Neural progenitor cell (in vitro differentiated cells): ENCODE measurements around the gene CTNNBL1. TPM values are rescaled to one million over a fixed set of nuclear protein-coding genes. Genes with fewer than 3 reads are reported as not detected.
"Not testable (repeated sequence)": the region's sequence is repeated elsewhere in the genome, so short reads cannot be mapped to it uniquely, and the experiment has no call there.

Source experiments
- DNase-seq: peaks from one replicate; pipeline ENCODE4 v3.0.0-alpha.2; 2016; ENCODE audit warnings: low spot score
- H2AFZ ChIP-seq: fragments of 200-600 bp; sonication (generic); replicated peaks from 2 replicates; pipeline ENCODE4 v1.6.1; 2016; ENCODE audit warnings: antibody characterized with exemption
- H3F3A ChIP-seq: fragments of 200-600 bp; sonication (generic); 2 replicates; pipeline ENCODE4 v1.6.1; 2016; ENCODE audit warnings: antibody characterized with exemption, low read depth
- H3K27ac ChIP-seq: fragments of 200-600 bp; sonication (generic); 2 replicates; pipeline ENCODE4 v1.5.1; 2016; ENCODE audit warnings: mild to moderate bottlenecking
- H3K27me3 ChIP-seq: fragments of 200-600 bp; sonication (generic); 2 replicates; pipeline ENCODE4 v1.6.1; 2016; ENCODE audit warnings: mild to moderate bottlenecking, moderate library complexity
- H3K36me3 ChIP-seq: fragments of 200-600 bp; sonication (generic); 2 replicates; pipeline ENCODE4 v1.5.1; 2016
- H3K4me1 ChIP-seq: fragments of 200-600 bp; sonication (generic); 2 replicates; pipeline ENCODE4 v1.6.1; 2016; ENCODE audit warnings: mixed run types
- H3K4me2 ChIP-seq: fragments of 200-600 bp; sonication (generic); 2 replicates; pipeline ENCODE4 v1.6.1; 2016
- H3K4me3 ChIP-seq: fragments of 200-600 bp; sonication (generic); 2 replicates; pipeline ENCODE4 v1.5.1; 2016
- H3K79me2 ChIP-seq: fragments of 200-600 bp; sonication (generic); 2 replicates; pipeline ENCODE4 v1.6.1; 2016; ENCODE audit warnings: low read depth
- H3K9ac ChIP-seq: fragments of 200-600 bp; sonication (generic); 2 replicates; pipeline ENCODE4 v1.6.1; 2016
- H3K9me3 ChIP-seq: fragments of 200-600 bp; sonication (generic); 2 replicates; pipeline ENCODE4 v1.5.1; 2016; ENCODE audit warnings: low read depth
- H4K20me1 ChIP-seq: fragments of 200-600 bp; sonication (generic); 2 replicates; pipeline ENCODE4 v1.6.1; 2016; ENCODE audit warnings: low read depth
- H3K27ac Mint-ChIP-seq: 3 replicates; pipeline ENCODE4 v1.8.0; 2021; ENCODE audit warnings: mixed read lengths
- H3K27me3 Mint-ChIP-seq: 2 replicates; pipeline ENCODE4 v1.8.0; 2022; ENCODE audit warnings: low read depth, mild to moderate bottlenecking, inconsistent platforms, moderate library complexity, mixed read lengths; ENCODE audit not compliant: insufficient read depth
- H3K36me3 Mint-ChIP-seq: 3 replicates; pipeline ENCODE4 v1.8.0; 2021; ENCODE audit warnings: mixed read lengths
- H3K4me1 Mint-ChIP-seq: 3 replicates; pipeline ENCODE4 v1.8.0; 2021; ENCODE audit warnings: mixed read lengths
- H3K4me3 Mint-ChIP-seq: 3 replicates; pipeline ENCODE4 v1.8.0; 2021; ENCODE audit warnings: mild to moderate bottlenecking, moderate library complexity, mixed read lengths
- H3K9me3 Mint-ChIP-seq: 3 replicates; pipeline ENCODE4 v1.8.0; 2020; ENCODE audit warnings: mixed read lengths
- EZH2 ChIP-seq: fragments of 200-600 bp; sonication (generic); IDR thresholded peaks from 2 replicates; pipeline ENCODE4 v1.6.1; 2017; ENCODE audit warnings: antibody characterized with exemption, mild to moderate bottlenecking, moderate library complexity
- EZH2phosphoT487 ChIP-seq: fragments of 200-600 bp; sonication (generic); IDR thresholded peaks from 2 replicates; pipeline ENCODE4 v1.6.1; 2017; ENCODE audit warnings: antibody characterized with exemption
- total RNA-seq: library from RNA; depleted of rRNA; stranded (reverse); fragments of >200 nt; gene quantifications from 2 replicates; pipeline ENCODE4 v1.2.3, GENCODE V29; 2015; ENCODE audit warnings: low replicate concordance
- TF ChIP-seq, protein P1 (sequence below): fragments of 200-600 bp; sonication (generic); IDR thresholded peaks from 2 replicates; pipeline ENCODE4 v1.5.1; 2017; ENCODE audit warnings: antibody characterized with exemption, mild to moderate bottlenecking

Gene CTNNBL1
- total RNA-seq, 1 donor from 2014 or later, result 54.5 TPM

GRCh38 chr20:37677969-37678861 is 15.6 kb upstream of the CTNNBL1 start:
- no peaks in the 10 kb centered on the region for H3K36me3 ChIP-seq
- no peak overlapping the region for H3K4me3 ChIP-seq
- TF ChIP-seq, protein P1, sequence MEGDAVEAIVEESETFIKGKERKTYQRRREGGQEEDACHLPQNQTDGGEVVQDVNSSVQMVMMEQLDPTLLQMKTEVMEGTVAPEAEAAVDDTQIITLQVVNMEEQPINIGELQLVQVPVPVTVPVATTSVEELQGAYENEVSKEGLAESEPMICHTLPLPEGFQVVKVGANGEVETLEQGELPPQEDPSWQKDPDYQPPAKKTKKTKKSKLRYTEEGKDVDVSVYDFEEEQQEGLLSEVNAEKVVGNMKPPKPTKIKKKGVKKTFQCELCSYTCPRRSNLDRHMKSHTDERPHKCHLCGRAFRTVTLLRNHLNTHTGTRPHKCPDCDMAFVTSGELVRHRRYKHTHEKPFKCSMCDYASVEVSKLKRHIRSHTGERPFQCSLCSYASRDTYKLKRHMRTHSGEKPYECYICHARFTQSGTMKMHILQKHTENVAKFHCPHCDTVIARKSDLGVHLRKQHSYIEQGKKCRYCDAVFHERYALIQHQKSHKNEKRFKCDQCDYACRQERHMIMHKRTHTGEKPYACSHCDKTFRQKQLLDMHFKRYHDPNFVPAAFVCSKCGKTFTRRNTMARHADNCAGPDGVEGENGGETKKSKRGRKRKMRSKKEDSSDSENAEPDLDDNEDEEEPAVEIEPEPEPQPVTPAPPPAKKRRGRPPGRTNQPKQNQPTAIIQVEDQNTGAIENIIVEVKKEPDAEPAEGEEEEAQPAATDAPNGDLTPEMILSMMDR, result no peak
- TF ChIP-seq EZH2phosphoT487 (no peak), EZH2 (no peak)
- no peak overlapping the region for H2AFZ ChIP-seq
- Mint-ChIP-seq H3K27me3 (peaks cover 3% of the 10 kb centered on the region), H3K36me3 (no peaks in the 10 kb centered on the region), H3K9me3 (no peaks in the 10 kb centered on the region), H3K27ac (no peak overlapping the region), H3K4me3 (no peak overlapping the region), H3K4me1 (peaks cover 10% of the 10 kb centered on the region)
- H3K9ac ChIP-seq, result no peak overlapping the region
- H3K79me2 ChIP-seq, result no peaks in the 10 kb centered on the region
- no peaks in the 10 kb centered on the region for H3K27me3 ChIP-seq
- peaks cover 5% of the 10 kb centered on the region for H3K4me1 ChIP-seq
- DNase-seq, result no peak
- no peak overlapping the region for H3K4me2 ChIP-seq
- no peaks in the 10 kb centered on the region for H4K20me1 ChIP-seq
- no peaks in the 10 kb centered on the region for H3K9me3 ChIP-seq
- no peak overlapping the region for H3K27ac ChIP-seq
- peaks cover 4% of the 10 kb centered on the region for H3F3A ChIP-seq

DNA sequence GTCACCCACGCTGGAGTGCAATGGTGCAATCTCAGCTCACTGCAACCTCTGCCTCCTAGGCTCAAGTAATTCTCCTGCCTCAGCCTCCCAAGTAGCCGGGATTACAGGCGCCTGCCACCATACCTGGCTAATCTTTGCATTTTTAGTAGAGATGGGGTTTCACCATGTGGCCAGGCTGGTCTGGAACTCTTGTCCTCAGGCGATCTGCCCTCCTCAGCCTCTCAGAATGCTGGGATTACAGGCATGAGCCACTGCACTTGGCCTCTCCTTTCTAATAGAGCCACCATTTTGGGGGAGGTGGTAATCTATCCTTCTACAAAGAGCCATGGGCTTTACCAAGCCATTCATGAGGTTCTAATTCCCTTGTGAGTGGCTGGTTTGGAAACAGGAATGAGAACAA is 14.1 kb upstream of the CTNNBL1 start:
- not testable (repeated sequence) for H3K9me3 Mint-ChIP-seq, H3K9me3 ChIP-seq, H3K4me1 ChIP-seq, H3K27me3 ChIP-seq, H3F3A ChIP-seq, H3K9ac ChIP-seq, H3K27ac ChIP-seq, H3K27ac Mint-ChIP-seq, H3K4me3 Mint-ChIP-seq, H3K27me3 Mint-ChIP-seq, H3K36me3 Mint-ChIP-seq, H2AFZ ChIP-seq, H3K4me3 ChIP-seq, H4K20me1 ChIP-seq, H3K4me2 ChIP-seq, H3K79me2 ChIP-seq, H3K36me3 ChIP-seq, H3K4me1 Mint-ChIP-seq
- DNase-seq, result peak; percentile 23

DNA sequence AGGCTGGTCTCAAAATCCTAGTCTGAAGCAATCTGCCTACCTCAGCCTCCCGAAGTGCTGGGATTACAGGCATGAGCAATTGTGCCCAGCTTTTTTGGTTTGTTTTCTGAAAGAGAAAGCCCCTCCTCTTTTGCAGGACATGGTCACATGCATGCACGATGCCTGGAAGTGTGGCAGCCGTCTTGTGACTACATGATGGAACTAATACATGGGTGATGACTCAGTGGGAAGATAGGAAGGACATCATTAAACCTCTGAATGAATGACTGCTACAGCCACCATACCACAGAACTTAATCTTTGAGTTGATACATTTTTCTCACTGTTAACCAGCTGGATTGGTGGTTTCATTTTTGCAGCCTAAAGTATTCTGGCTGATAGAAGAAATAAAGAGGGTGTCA is 13.4 kb upstream of the CTNNBL1 start:
- Histone ChIP-seq H3K4me1 (peaks cover 5% of the 10 kb centered on the region), H3K9ac (no peak overlapping the region), H3F3A (peaks cover 4% of the 10 kb centered on the region), H3K79me2 (no peaks in the 10 kb centered on the region), H3K4me3 (no peak overlapping the region), H3K4me2 (no peak overlapping the region), H3K27ac (no peak overlapping the region), H3K27me3 (no peaks in the 10 kb centered on the region), H4K20me1 (no peaks in the 10 kb centered on the region), H2AFZ (no peak overlapping the region), H3K9me3 (no peaks in the 10 kb centered on the region), H3K36me3 (no peaks in the 10 kb centered on the region)
- no peak for DNase-seq
- Mint-ChIP-seq H3K4me3 (no peak overlapping the region), H3K27me3 (peaks cover 3% of the 10 kb centered on the region), H3K4me1 (peaks cover 7% of the 10 kb centered on the region), H3K9me3 (no peaks in the 10 kb centered on the region), H3K27ac (no peak overlapping the region), H3K36me3 (no peaks in the 10 kb centered on the region)
- no peak for TF ChIP-seq EZH2phosphoT487
- no peak for TF ChIP-seq EZH2
- TF ChIP-seq, protein P1, result no peak
